Nephron (organoid): ENCODE results near the gene ZNF280D.
A peak's percentile ranks its signal among the peaks of the same experiment; 100 is the strongest.

ENCODE experiments used
- H3K27ac Mint-ChIP-seq, 3 experiments: 2 replicates each; pipeline ENCODE4 v1.8.0; 2020; ENCODE audit warnings: mixed read lengths in 3 of 3, mild to moderate bottlenecking in 2 of 3, moderate library complexity in 1 of 3
- H3K27me3 Mint-ChIP-seq: 2 replicates; pipeline ENCODE4 v1.8.0; 2021; ENCODE audit warnings: low read depth, mild to moderate bottlenecking, moderate library complexity, mixed read lengths
- H3K36me3 Mint-ChIP-seq: 2 replicates; pipeline ENCODE4 v1.8.0; 2020; ENCODE audit warnings: low read depth, mixed read lengths
- H3K4me1 Mint-ChIP-seq: 2 replicates; pipeline ENCODE4 v1.8.0; 2020; ENCODE audit warnings: mixed read lengths
- H3K4me3 Mint-ChIP-seq, 3 experiments: 2 replicates each; pipeline ENCODE4 v1.8.0; 2020; ENCODE audit warnings: mild to moderate bottlenecking in 3 of 3, mixed read lengths in 3 of 3, moderate library complexity in 2 of 3
- H3K9me3 Mint-ChIP-seq: 2 replicates; pipeline ENCODE4 v1.8.0; 2020; ENCODE audit warnings: mixed read lengths
- TF ChIP-seq, protein P1 (sequence below), 3 experiments: fragments of 200-600 bp; sonication (generic); IDR thresholded peaks; one replicate each; pipeline ENCODE4 v1.5.0; 2021; ENCODE audit warnings: antibody characterized with exemption in 3 of 3; ENCODE audit not compliant: unreplicated experiment in 3 of 3

Gene ZNF280D

DNA sequence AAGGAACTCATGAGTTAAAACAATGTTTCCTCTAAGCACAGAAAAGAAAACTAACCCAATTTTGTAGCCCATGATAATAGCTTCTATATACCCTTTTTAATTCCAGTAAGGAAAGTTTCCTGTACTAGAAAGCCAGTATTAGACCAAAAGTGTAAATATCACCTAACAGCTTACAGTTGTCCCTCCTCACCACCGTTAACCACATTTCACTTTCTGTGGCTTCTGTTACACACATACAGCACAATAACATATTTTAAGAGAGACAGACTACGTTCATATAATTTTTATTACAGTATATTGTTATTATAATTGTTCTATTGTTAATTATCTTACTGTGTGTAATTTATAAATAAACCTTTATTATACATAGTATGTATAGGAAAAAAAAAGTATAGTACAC, 74.1 kb downstream of the ZNF280D start:
- H3K27me3 Mint-ChIP-seq = no peaks in the 10 kb centered on the region
- TF ChIP-seq, protein P1, sequence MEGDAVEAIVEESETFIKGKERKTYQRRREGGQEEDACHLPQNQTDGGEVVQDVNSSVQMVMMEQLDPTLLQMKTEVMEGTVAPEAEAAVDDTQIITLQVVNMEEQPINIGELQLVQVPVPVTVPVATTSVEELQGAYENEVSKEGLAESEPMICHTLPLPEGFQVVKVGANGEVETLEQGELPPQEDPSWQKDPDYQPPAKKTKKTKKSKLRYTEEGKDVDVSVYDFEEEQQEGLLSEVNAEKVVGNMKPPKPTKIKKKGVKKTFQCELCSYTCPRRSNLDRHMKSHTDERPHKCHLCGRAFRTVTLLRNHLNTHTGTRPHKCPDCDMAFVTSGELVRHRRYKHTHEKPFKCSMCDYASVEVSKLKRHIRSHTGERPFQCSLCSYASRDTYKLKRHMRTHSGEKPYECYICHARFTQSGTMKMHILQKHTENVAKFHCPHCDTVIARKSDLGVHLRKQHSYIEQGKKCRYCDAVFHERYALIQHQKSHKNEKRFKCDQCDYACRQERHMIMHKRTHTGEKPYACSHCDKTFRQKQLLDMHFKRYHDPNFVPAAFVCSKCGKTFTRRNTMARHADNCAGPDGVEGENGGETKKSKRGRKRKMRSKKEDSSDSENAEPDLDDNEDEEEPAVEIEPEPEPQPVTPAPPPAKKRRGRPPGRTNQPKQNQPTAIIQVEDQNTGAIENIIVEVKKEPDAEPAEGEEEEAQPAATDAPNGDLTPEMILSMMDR (IDR thresholded peaks at IDR 0.05; ENCODE audit: unreplicated experiment in 3 of 3) = no peak
- no peaks in the 10 kb centered on the region for H3K9me3 Mint-ChIP-seq
- no peak overlapping the region for H3K27ac Mint-ChIP-seq
- no peak overlapping the region for H3K4me3 Mint-ChIP-seq
- H3K36me3 Mint-ChIP-seq = peaks cover 23% of the 10 kb centered on the region
- H3K4me1 Mint-ChIP-seq = no peaks in the 10 kb centered on the region

DNA sequence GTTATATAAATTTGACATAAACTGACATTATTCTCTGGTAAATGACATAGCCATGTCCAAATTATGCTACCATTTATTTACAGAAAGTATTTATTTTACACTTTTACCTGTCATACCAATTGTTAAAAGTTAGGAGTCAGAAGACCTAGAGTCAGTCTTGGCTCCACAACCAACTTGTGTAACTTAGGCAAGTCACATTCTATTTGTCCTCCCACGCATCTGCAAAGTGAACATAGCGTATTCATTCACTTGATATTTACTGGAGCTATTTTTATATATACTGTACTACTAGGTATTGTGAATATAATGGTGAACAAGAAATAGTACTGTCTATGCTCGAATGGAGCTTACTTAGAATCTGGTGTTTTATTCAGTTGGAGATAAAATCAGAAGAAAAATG, 78.7 kb downstream of the ZNF280D start:
- no peaks in the 10 kb centered on the region for H3K27me3 Mint-ChIP-seq
- no peak overlapping the region for H3K4me3 Mint-ChIP-seq
- no peaks in the 10 kb centered on the region for H3K9me3 Mint-ChIP-seq
- H3K36me3 Mint-ChIP-seq = peaks cover 9% of the 10 kb centered on the region
- H3K27ac Mint-ChIP-seq = peak overlapping the region in 1 of 3 experiments; percentile 86
- peaks cover 8% of the 10 kb centered on the region for H3K4me1 Mint-ChIP-seq
- TF ChIP-seq, protein P1 (IDR thresholded peaks at IDR 0.05; ENCODE audit: unreplicated experiment in 3 of 3) = no peak

DNA sequence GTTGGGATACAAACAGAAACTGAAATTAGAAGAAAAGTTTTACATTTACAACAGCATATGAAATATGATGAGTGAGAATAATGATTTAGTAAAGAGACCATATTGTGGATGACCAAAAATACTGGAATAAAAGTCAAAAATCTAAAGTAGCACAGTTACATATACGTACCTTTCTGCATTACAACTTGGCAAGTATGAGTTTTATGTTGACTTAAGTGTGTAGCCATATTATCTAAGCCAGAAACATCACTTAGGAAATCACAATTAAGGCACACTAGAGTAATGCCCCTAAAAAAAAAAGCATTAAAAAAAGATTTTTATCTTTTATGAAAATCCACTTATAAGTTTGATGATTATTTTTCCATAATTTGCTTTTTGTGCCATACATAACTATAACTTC, 79.1 kb downstream of the ZNF280D start:
- TF ChIP-seq, protein P1 (IDR thresholded peaks at IDR 0.05; ENCODE audit: unreplicated experiment in 3 of 3) = no peak
- Mint-ChIP-seq H3K9me3 (no peaks in the 10 kb centered on the region), H3K4me1 (peaks cover 8% of the 10 kb centered on the region), H3K4me3 (no peak overlapping the region), H3K27ac (peak overlapping the region in 2 of 3 experiments; percentile 12 to 86), H3K27me3 (no peaks in the 10 kb centered on the region), H3K36me3 (peaks cover 9% of the 10 kb centered on the region)

DNA sequence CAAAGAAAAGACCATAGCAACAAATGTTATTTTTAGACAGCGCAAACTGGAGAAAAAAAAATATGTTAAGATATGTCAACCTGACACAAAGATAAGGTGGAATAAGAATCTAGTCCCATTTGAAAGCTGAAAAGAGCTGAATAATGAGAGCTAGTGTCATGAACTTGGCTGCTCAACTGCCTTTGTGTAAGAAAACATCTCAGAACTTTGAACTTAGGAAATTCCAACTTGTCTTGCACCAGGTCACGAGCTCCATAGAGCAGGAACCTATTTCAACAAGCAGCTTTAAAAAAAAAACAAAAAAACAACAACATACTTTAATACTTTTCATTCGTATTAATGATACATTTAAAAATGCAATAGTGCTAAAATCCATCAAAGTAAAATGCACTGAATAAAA, 79.5 kb downstream of the ZNF280D start:
- TF ChIP-seq, protein P1 (IDR thresholded peaks at IDR 0.05; ENCODE audit: unreplicated experiment in 3 of 3) = no peak
- H3K9me3 Mint-ChIP-seq = no peaks in the 10 kb centered on the region
- peaks cover 8% of the 10 kb centered on the region for H3K4me1 Mint-ChIP-seq
- H3K36me3 Mint-ChIP-seq = peaks cover 9% of the 10 kb centered on the region
- H3K4me3 Mint-ChIP-seq = no peak overlapping the region
- H3K27ac Mint-ChIP-seq = peak overlapping the region; percentile 12 to 86 (median 28)
- H3K27me3 Mint-ChIP-seq = no peaks in the 10 kb centered on the region

DNA sequence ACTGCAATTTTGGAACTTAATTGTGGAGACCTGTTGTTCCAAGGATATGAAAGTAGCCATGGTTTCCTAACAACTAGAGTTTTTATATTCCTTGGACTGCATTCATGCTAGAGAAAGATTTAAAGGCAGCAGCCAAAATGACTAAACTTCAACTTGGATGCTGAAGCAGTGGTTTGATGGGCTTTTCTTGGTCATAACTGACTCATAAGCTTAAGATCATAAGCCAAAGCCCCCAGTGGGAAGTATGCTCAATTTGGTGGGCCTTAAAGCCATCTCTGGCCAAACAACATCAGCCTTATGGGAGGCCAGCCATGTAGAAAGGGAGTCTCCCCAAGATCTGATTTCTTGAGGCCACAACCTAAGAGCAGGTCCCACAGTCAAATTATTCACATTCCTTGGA, 80.2 kb downstream of the ZNF280D start:
- H3K4me3 Mint-ChIP-seq = no peak overlapping the region
- H3K9me3 Mint-ChIP-seq = no peaks in the 10 kb centered on the region
- H3K4me1 Mint-ChIP-seq = peaks cover 8% of the 10 kb centered on the region
- H3K27ac Mint-ChIP-seq = peak overlapping the region; percentile 12 to 86 (median 28)
- H3K36me3 Mint-ChIP-seq = peaks cover 8% of the 10 kb centered on the region
- TF ChIP-seq, protein P1 (IDR thresholded peaks at IDR 0.05; ENCODE audit: unreplicated experiment in 3 of 3) = no peak
- no peaks in the 10 kb centered on the region for H3K27me3 Mint-ChIP-seq

DNA sequence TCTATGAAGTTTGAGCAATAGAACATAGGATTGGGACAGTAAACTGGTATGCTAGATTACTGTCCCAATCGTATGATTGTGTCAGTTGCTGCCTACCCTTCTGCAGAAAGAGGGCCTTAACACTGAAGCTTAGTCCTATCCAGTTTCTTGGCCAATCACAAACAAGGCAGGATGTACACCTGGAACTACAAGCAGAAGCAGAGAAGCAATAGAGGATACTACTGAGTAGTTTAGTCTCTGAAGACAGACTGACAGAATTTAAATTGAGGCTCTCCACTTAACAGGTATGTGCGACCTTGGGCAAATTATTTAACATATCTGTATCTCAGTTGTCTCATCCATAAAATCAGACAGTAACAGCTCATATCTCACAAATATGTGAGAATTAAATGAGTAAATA, 85.0 kb downstream of the ZNF280D start:
- H3K4me3 Mint-ChIP-seq = no peak overlapping the region

More for the DNA sequence above, 85.0 kb downstream of the ZNF280D start:
- H3K9me3 Mint-ChIP-seq = no peaks in the 10 kb centered on the region
- TF ChIP-seq, protein P1 (IDR thresholded peaks at IDR 0.05; ENCODE audit: unreplicated experiment in 3 of 3) = no peak
- H3K27ac Mint-ChIP-seq = no peak overlapping the region
- no peaks in the 10 kb centered on the region for H3K36me3 Mint-ChIP-seq
- no peaks in the 10 kb centered on the region for H3K27me3 Mint-ChIP-seq
- H3K4me1 Mint-ChIP-seq = peaks cover 3% of the 10 kb centered on the region
